Panc1 (cell line): Measurements from ENCODE around the gene ATXN2. TPM values are rescaled to one million over a fixed set of nuclear protein-coding genes. Genes with fewer than 3 reads are reported as not detected.
A peak's percentile ranks its signal among the peaks of the same experiment; 100 is the strongest.

Source experiments
- ATAC-seq: fragments of 200-7000 bp; cut with Tn5 transposase; 2 replicates; pipeline ENCODE4 v1.9.1; 2020; ENCODE audit warnings: mild to moderate bottlenecking, moderate library complexity
- BruUV-seq: library from RNA; stranded (reverse); fragments of 400-500 nt; replicated peaks from 2 replicates; lab custom pipeline; 2021; lab: Mats Ljungman, UMichigan
- CTCF ChIA-PET: fragments of 300-600 bp; sonication (Branson Sonifier 250); formaldehyde crosslinking; loops from one replicate; lab custom pipeline; 2022; ENCODE audit warnings: antibody characterized with exemption; lab: Charles Lee
- POLR2A ChIA-PET: fragments of 300-600 bp; sonication (Branson Sonifier 250); formaldehyde crosslinking; loops from one replicate; lab custom pipeline; 2022; ENCODE audit warnings: antibody characterized with exemption; lab: Charles Lee
- DNase-seq: peaks from one replicate; pipeline ENCODE4 v3.0.0-alpha.2; 2010; ENCODE audit warnings: low read depth, low spot score
- H3K27ac ChIP-seq: 2 replicates; pipeline ENCODE4 v1.5.1; 2011; ENCODE audit warnings: mild to moderate bottlenecking, low read length, inconsistent platforms
- H3K27me3 ChIP-seq: fragments of 200-500 bp; sonication (Bioruptor generic); 2 replicates; pipeline ENCODE4 v1.6.0; 2014; ENCODE audit warnings: low read length, inconsistent platforms; ENCODE audit not compliant: control insufficient read depth, insufficient read depth
- H3K36me3 ChIP-seq: fragments of 200-500 bp; sonication (Bioruptor generic); 2 replicates; pipeline ENCODE4 v1.5.1; 2014; ENCODE audit warnings: inconsistent platforms, mild to moderate bottlenecking, low read length, moderate library complexity; ENCODE audit not compliant: control insufficient read depth, insufficient read depth
- H3K4me1 ChIP-seq: 2 replicates; pipeline ENCODE4 v1.5.1; 2011; ENCODE audit warnings: inconsistent platforms, mild to moderate bottlenecking, low read length, moderate library complexity; ENCODE audit not compliant: control insufficient read depth, insufficient read depth
- H3K4me3 ChIP-seq, 2 experiments: 2 replicates each; pipeline ENCODE4 v1.5.1; 2011 to 2012; ENCODE audit warnings: low read depth in 2 of 2, low read length in 2 of 2, mild to moderate bottlenecking in 2 of 2, inconsistent platforms in 1 of 2, moderate library complexity in 1 of 2
- H3K9me3 ChIP-seq: fragments of 200-500 bp; sonication (Bioruptor generic); 2 replicates; pipeline ENCODE4 v1.5.1; 2014; ENCODE audit warnings: low read depth, mild to moderate bottlenecking, inconsistent platforms, low read length, moderate library complexity; ENCODE audit not compliant: control insufficient read depth, insufficient read depth
- POLR2AphosphoS5 ChIP-seq: IDR thresholded peaks from 2 replicates; pipeline ENCODE4 v1.6.1; 2012; ENCODE audit warnings: mild to moderate bottlenecking, low read depth, low read length, moderate library complexity
- SIN3A ChIP-seq: IDR thresholded peaks from 2 replicates; pipeline ENCODE4 v1.6.1; 2012; ENCODE audit warnings: low read depth, mild to moderate bottlenecking, low read length, moderate library complexity, borderline replicate concordance; ENCODE audit not compliant: insufficient read depth
- TCF7L2 ChIP-seq: IDR thresholded peaks from 2 replicates; pipeline ENCODE4 v1.6.1; 2011; ENCODE audit warnings: mild to moderate bottlenecking, low read depth, low read length, inconsistent platforms
- in situ Hi-C: cut with HindIII; loops from 2 replicates; pipeline ENCODE4 v1.10.0; 2016; ENCODE audit warnings: low sequenced_read_pairs, low pct_unique_long_range_greater_than_20kb
- intact Hi-C: fragments of 100-400 bp; cut with micrococcal nuclease; formaldehyde crosslinking; loops from one replicate; pipeline ENCODE4 v1.10.0; 2022; ENCODE audit not compliant: unreplicated experiment
- total RNA-seq: library from RNA; stranded (reverse); gene quantifications from one replicate; pipeline ENCODE4 v1.2.1, GENCODE V29; 2021; ENCODE audit not compliant: unreplicated experiment
- TF ChIP-seq, protein P1 (sequence below): fragments of 450-650 bp; IDR thresholded peaks from 2 replicates; pipeline ENCODE4 v1.5.1; 2017; ENCODE audit warnings: mild to moderate bottlenecking
- TF ChIP-seq, protein P2 (sequence below), 2 experiments: IDR thresholded peaks; 2 replicates each; pipeline ENCODE4 v1.6.1; 2011 to 2012; ENCODE audit warnings: low read depth in 2 of 2, control low read depth in 1 of 2, low read length in 1 of 2, mild to moderate bottlenecking in 1 of 2, moderate library complexity in 1 of 2; ENCODE audit not compliant: insufficient read depth in 1 of 2

Gene ATXN2
- total RNA-seq, 1 experiment from 2014 or later: 77.6 TPM

DNA sequence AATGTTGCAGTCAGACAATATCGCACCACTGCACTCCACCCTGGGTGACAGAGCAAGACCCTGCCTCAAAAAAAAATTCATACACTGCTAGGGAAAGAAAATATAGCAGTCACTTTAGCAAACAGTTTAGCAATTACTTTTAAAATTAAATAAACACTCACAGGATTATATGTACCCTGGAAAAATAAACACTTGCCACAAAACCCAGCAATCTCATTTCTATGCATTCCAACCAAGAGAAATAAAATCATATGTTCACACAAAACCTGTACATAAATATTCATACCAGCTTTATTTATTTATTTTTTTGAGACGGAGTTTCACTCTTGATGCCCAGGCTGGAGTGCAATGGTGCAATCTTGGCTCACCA, 20.2 kb downstream of the ATXN2 start:
- intact Hi-C loops: no loop called here
- no peaks in the 10 kb centered on the region for H3K27me3 ChIP-seq
- no peak for TF ChIP-seq SIN3A
- H3K27ac ChIP-seq: peak overlapping the region; percentile 18; the same call in 1 of the 2 replicates
- ATAC-seq (no peak), DNase-seq (no peak)
- no peaks in the 10 kb centered on the region for H3K9me3 ChIP-seq
- CTCF ChIA-PET: interaction anchor here (1.2 kb wide), 1 partner anchor 114 kb away, joined by 9 read pairs; no protein-coding TSS in a partner anchor
- BruUV-seq: no TSS peak
- POLR2A ChIA-PET: interaction anchor here (0.6 kb wide), 1 partner anchor 91 kb away, joined by 3 read pairs; no protein-coding TSS in a partner anchor
- H3K36me3 ChIP-seq: no peaks in the 10 kb centered on the region
- in situ Hi-C loops: loop anchor here (25.0 kb wide), 1 partner anchor 108 kb away; the partner anchor contains the start of genes ACAD10 and BRAP
- no peak overlapping the region for H3K4me3 ChIP-seq
- H3K4me1 ChIP-seq: peaks cover 23% of the 10 kb centered on the region

DNA sequence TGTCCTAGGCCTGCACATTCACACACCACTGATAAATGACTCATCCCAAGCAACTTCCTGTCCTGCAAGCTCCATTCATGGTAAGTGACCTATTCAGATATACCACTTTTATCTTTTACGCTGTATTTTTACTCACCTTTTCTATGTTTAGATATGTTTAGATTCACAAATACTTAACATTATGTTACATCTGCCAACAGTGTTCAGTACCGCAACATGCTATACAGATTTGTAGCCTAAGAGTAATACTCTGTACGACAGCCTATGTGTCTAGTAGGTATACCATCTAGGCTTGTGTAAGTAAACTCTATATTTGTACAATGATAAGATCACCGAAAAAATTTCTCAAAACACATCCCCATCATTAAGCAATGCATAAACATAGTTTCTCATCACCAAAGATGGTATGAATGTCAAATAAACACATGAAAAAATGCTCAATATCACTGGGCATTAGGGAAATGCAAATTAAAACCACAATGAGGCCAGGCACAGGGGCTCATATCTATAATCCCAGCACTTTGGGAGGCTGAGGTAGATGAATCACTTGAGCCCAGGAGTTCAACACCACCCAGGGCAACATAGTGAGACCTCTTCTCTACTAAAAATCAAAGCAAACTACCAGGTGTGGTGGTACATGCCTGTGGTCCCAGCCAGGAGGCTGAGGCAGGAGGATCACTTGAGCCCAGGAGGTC, 20.7 kb downstream of the ATXN2 start:
- intact Hi-C loops (no loop called here), in situ Hi-C loops (loop anchor here (25.0 kb wide), 1 partner anchor 109 kb away; the partner anchor contains the start of genes ACAD10 and BRAP)
- peak; percentile 84 for ATAC-seq
- TF ChIP-seq, protein P1, sequence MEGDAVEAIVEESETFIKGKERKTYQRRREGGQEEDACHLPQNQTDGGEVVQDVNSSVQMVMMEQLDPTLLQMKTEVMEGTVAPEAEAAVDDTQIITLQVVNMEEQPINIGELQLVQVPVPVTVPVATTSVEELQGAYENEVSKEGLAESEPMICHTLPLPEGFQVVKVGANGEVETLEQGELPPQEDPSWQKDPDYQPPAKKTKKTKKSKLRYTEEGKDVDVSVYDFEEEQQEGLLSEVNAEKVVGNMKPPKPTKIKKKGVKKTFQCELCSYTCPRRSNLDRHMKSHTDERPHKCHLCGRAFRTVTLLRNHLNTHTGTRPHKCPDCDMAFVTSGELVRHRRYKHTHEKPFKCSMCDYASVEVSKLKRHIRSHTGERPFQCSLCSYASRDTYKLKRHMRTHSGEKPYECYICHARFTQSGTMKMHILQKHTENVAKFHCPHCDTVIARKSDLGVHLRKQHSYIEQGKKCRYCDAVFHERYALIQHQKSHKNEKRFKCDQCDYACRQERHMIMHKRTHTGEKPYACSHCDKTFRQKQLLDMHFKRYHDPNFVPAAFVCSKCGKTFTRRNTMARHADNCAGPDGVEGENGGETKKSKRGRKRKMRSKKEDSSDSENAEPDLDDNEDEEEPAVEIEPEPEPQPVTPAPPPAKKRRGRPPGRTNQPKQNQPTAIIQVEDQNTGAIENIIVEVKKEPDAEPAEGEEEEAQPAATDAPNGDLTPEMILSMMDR: no peak
- TF ChIP-seq TCF7L2 (no peak), SIN3A (no peak), POLR2AphosphoS5 (no peak)
- TF ChIP-seq, protein P2, sequence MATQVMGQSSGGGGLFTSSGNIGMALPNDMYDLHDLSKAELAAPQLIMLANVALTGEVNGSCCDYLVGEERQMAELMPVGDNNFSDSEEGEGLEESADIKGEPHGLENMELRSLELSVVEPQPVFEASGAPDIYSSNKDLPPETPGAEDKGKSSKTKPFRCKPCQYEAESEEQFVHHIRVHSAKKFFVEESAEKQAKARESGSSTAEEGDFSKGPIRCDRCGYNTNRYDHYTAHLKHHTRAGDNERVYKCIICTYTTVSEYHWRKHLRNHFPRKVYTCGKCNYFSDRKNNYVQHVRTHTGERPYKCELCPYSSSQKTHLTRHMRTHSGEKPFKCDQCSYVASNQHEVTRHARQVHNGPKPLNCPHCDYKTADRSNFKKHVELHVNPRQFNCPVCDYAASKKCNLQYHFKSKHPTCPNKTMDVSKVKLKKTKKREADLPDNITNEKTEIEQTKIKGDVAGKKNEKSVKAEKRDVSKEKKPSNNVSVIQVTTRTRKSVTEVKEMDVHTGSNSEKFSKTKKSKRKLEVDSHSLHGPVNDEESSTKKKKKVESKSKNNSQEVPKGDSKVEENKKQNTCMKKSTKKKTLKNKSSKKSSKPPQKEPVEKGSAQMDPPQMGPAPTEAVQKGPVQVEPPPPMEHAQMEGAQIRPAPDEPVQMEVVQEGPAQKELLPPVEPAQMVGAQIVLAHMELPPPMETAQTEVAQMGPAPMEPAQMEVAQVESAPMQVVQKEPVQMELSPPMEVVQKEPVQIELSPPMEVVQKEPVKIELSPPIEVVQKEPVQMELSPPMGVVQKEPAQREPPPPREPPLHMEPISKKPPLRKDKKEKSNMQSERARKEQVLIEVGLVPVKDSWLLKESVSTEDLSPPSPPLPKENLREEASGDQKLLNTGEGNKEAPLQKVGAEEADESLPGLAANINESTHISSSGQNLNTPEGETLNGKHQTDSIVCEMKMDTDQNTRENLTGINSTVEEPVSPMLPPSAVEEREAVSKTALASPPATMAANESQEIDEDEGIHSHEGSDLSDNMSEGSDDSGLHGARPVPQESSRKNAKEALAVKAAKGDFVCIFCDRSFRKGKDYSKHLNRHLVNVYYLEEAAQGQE (IDR thresholded peaks at IDR 0.05; ENCODE audit: insufficient read depth in 1 of 2, low read depth in 2 of 2, low read length in 1 of 2): no peak
- Histone ChIP-seq H3K9me3 (no peaks in the 10 kb centered on the region), H3K4me3 (no peak overlapping the region), H3K27me3 (no peaks in the 10 kb centered on the region), H3K36me3 (no peaks in the 10 kb centered on the region), H3K27ac (peak overlapping the region; percentile 18; the same call in 1 of the 2 replicates), H3K4me1 (peaks cover 23% of the 10 kb centered on the region)
- BruUV-seq: TSS peak; percentile 44
- peak; percentile 61 for DNase-seq
- POLR2A ChIA-PET: no interaction called here
- CTCF ChIA-PET: no interaction called here
